GM12878 (cell line): ENCODE measurements around the gene HCLS1. TPM values are rescaled to one million over a fixed set of nuclear protein-coding genes. Genes with fewer than 3 reads are reported as not detected.
A peak's percentile ranks its signal among the peaks of the same experiment; 100 is the strongest.

Experiments used
- ATAC-seq: fragments of 200-7000 bp; cut with Tn5 transposase; 3 replicates; pipeline ENCODE4 v1.9.1; 2020; ENCODE audit warnings: mild to moderate bottlenecking, moderate library complexity
- BruUV-seq: library from RNA; stranded (reverse); fragments of 400-500 nt; replicated peaks from 2 replicates; lab custom pipeline; 2021; lab: Mats Ljungman, UMichigan
- CTCF ChIA-PET: fragments of 300-600 bp; sonication (Branson Sonifier 250); formaldehyde crosslinking; extraction: SDS; loops from one replicate; lab custom pipeline; 2021; ENCODE audit warnings: inconsistent platforms; lab: Yijun Ruan, JAX
- POLR2A ChIA-PET: fragments of 350-600 bp; formaldehyde crosslinking; extraction: SDS; loops from one replicate; lab custom pipeline; 2021; ENCODE audit warnings: inconsistent platforms; lab: Charles Lee
- RAD21 ChIA-PET: fragments of 300-600 bp; sonication (Branson Sonifier 250); formaldehyde crosslinking; loops from one replicate; lab custom pipeline; 2023; ENCODE audit warnings: antibody characterized with exemption; ENCODE audit not compliant: unreplicated experiment; lab: Charles Lee
- SMC1A ChIA-PET: fragments of 300-600 bp; sonication (Branson Sonifier 250); formaldehyde crosslinking; loops from one replicate; lab custom pipeline; 2023; ENCODE audit not compliant: unreplicated experiment, uncharacterized antibody; lab: Charles Lee
- DNase-seq: peaks from one replicate; pipeline ENCODE4 v3.0.0-alpha.2; 2011; ENCODE audit warnings: low read depth, low spot score
- FAIRE-seq: peaks from 3 replicates; lab custom pipeline; 2011; peaks lifted over from hg19 to GRCh38; lab: Jason Lieb, UNC
- H2AFZ ChIP-seq: 2 replicates; pipeline ENCODE4 v1.6.0; 2011; ENCODE audit warnings: low read depth, low read length, control low read depth; ENCODE audit not compliant: control insufficient read depth
- H3K27ac ChIP-seq: 2 replicates; pipeline ENCODE4 v1.5.1; 2011; ENCODE audit warnings: control low read depth; ENCODE audit not compliant: control insufficient read depth, insufficient read depth
- H3K27me3 ChIP-seq, 2 experiments: replicated peaks in 1 of 2; 2 replicates each; pipeline versions ENCODE4 v1.6.0 to v1.6.1; 2011; ENCODE audit warnings: low read length in 1 of 2; ENCODE audit not compliant: control insufficient read depth in 2 of 2, insufficient read depth in 2 of 2
- H3K36me3 ChIP-seq, 2 experiments: 2 replicates each; pipeline ENCODE4 v1.5.1; 2011; ENCODE audit warnings: low read length in 1 of 2; ENCODE audit not compliant: control insufficient read depth in 2 of 2, insufficient read depth in 2 of 2
- H3K4me1 ChIP-seq: 2 replicates; pipeline ENCODE4 v1.6.1; 2011; ENCODE audit warnings: mild to moderate bottlenecking, low read length, moderate library complexity, mixed read lengths; ENCODE audit not compliant: control insufficient read depth, insufficient read depth
- H3K4me2 ChIP-seq: 2 replicates; pipeline ENCODE4 v1.6.0; 2011; ENCODE audit warnings: control low read depth; ENCODE audit not compliant: control insufficient read depth, insufficient read depth
- H3K4me3 ChIP-seq: fragments of 200-600 bp; sonication (generic); 2 replicates; pipeline ENCODE4 v1.5.1; 2016
- H3K79me2 ChIP-seq: 2 replicates; pipeline ENCODE4 v1.6.0; 2011; ENCODE audit warnings: low read length; ENCODE audit not compliant: control insufficient read depth, insufficient read depth
- H3K9ac ChIP-seq: 2 replicates; pipeline ENCODE4 v1.8.0; 2011; ENCODE audit warnings: low read length, control low read depth, mixed read lengths; ENCODE audit not compliant: control insufficient read depth, insufficient read depth
- H3K9me3 ChIP-seq: replicated peaks from 3 replicates; pipeline ENCODE4 v1.5.1; 2011; ENCODE audit warnings: mild to moderate bottlenecking, low read length; ENCODE audit not compliant: control insufficient read depth, insufficient read depth
- H4K20me1 ChIP-seq: 2 replicates; pipeline ENCODE4 v1.6.0; 2011; ENCODE audit not compliant: control insufficient read depth, insufficient read depth
- CBX5 ChIP-seq: sonication (generic); IDR thresholded peaks from 2 replicates; pipeline ENCODE4 v1.6.1; 2016; ENCODE audit warnings: low read depth, moderate library complexity, mild to moderate bottlenecking, inconsistent platforms
- CHD2 ChIP-seq: IDR thresholded peaks from 2 replicates; pipeline ENCODE4 v1.6.1; 2011; ENCODE audit warnings: low read depth, low read length, improper control_type of control experiment, borderline replicate concordance
- E2F8 ChIP-seq: fragments of 450-650 bp; IDR thresholded peaks from 2 replicates; pipeline ENCODE4 v1.6.1; 2018; ENCODE audit warnings: mild to moderate bottlenecking, low read depth, moderate library complexity; ENCODE audit not compliant: partially characterized antibody
- EED ChIP-seq: sonication (generic); IDR thresholded peaks from 2 replicates; pipeline ENCODE4 v1.6.1; 2016; ENCODE audit warnings: antibody characterized with exemption, low read depth
- FOXK2 ChIP-seq: fragments of 450-650 bp; IDR thresholded peaks from 2 replicates; pipeline ENCODE4 v1.6.1; 2017; ENCODE audit warnings: mild to moderate bottlenecking, moderate library complexity
- HCFC1 ChIP-seq: fragments of 150-350 bp; IDR thresholded peaks from 2 replicates; pipeline ENCODE4 v1.6.1; 2014; ENCODE audit warnings: low read length
- HDGF ChIP-seq: fragments of 450-650 bp; IDR thresholded peaks from 2 replicates; pipeline ENCODE4 v1.6.1; 2016; ENCODE audit warnings: antibody characterized with exemption
- IRF4 ChIP-seq: IDR thresholded peaks from 2 replicates; pipeline ENCODE4 v1.6.1; 2011; ENCODE audit warnings: low read depth, low read length
- RAD51 ChIP-seq: fragments of 450-650 bp; IDR thresholded peaks from 2 replicates; pipeline ENCODE4 v1.6.1; 2016; ENCODE audit warnings: moderate library complexity, mild to moderate bottlenecking, inconsistent platforms
- SPI1 ChIP-seq: IDR thresholded peaks from 2 replicates; pipeline ENCODE4 v1.6.1; 2011; ENCODE audit warnings: low read depth, mild to moderate bottlenecking, low read length, moderate library complexity, borderline replicate concordance; ENCODE audit not compliant: insufficient read depth
- WGBS: methylation state at CpG from one replicate; pipeline ENCODE4 v1.1.6; 2016; ENCODE audit warnings: low lambda C conversion rate; ENCODE audit not compliant: insufficient replicate concordance, insufficient coverage; ENCODE audit errors: missing lambda C conversion rate; 5-methylcytosine and 5-hydroxymethylcytosine counted together
- in situ Hi-C: fragments of 300-500 bp; cut with MboI; formaldehyde crosslinking; loops from 9 replicates; pipeline ENCODE4 v1.14.3; 2018; ENCODE audit warnings: mixed read lengths
- intact Hi-C: fragments of 100-400 bp; cut with micrococcal nuclease; formaldehyde crosslinking; loops from one replicate; pipeline ENCODE4 v1.14.2; 2022; ENCODE audit not compliant: unreplicated experiment
- polyA plus RNA-seq, 11 experiments: library from polyadenylated mRNA; depleted of rRNA in 4 of 11; unstranded in 6 of 11; stranded (reverse) in 5 of 11; fragments of >200 nt; fragmentation: Nextera tagmentation in 4 of 11; fragmentation: Illumina TruSeq in 1 of 11; extraction: Ambion mirVana in 4 of 11; extraction: Trizol in 1 of 11; gene quantifications; 1 replicate in 1 of 11; 2 replicates in 10 of 11; pipeline versions ENCODE4 v1.2.1 to v1.2.3, GENCODE V29; 2011 to 2016; ENCODE audit warnings: inconsistent platforms in 2 of 11, missing spikeins in 2 of 11, low read depth in 1 of 11
- total RNA-seq, 4 experiments: library from RNA; depleted of rRNA in 3 of 4; stranded (reverse); fragments of >200 nt in 3 of 4; fragmentation: Illumina TruSeq in 1 of 4; extraction: Trizol in 1 of 4; gene quantifications; 2 replicates each; pipeline versions ENCODE4 v1.2.1 to v1.2.3, GENCODE V29; 2013 to 2021
- TF ChIP-seq, protein P1 (sequence below): fragments of 450-650 bp; IDR thresholded peaks from 2 replicates; pipeline ENCODE4 v1.6.1; 2014; ENCODE audit warnings: mild to moderate bottlenecking

Gene HCLS1
- total and polyA plus RNA-seq, 10 of the 15 experiments (the other 5 are each of a cell fraction or from before 2014, with no cell fraction given) = 51.6 to 344 (median 231) TPM

- H3K4me2 ChIP-seq = no peak within 1 kb of the TSS
- ATAC-seq (peak; percentile 45), FAIRE-seq (no peak), DNase-seq (no peak)
- no peak within 1 kb of the TSS for H3K9ac ChIP-seq
- POLR2A ChIA-PET = interaction anchor here (0.6 kb wide), 1 partner anchor 109 kb away, joined by 3 read pairs; no protein-coding TSS in a partner anchor
- H3K4me1 ChIP-seq = no peaks in the 10 kb centered on the region
- no TSS peak for BruUV-seq
- no peaks in the 10 kb centered on the region for H3K79me2 ChIP-seq
- intact Hi-C loops (no loop called here), in situ Hi-C loops (no loop called here)
- H3K4me3 ChIP-seq = no peak within 1 kb of the TSS
- H3K27me3 ChIP-seq = no peaks in the 10 kb centered on the region
- H4K20me1 ChIP-seq = no peaks in the 10 kb centered on the region
- CTCF ChIA-PET = no interaction called here
- no peak within 1 kb of the TSS for H2AFZ ChIP-seq
- no peak within 1 kb of the TSS for H3K27ac ChIP-seq
- no peaks in the 10 kb centered on the region for H3K9me3 ChIP-seq
- no peaks in the 10 kb centered on the region for H3K36me3 ChIP-seq
- TF ChIP-seq HCFC1 = no peak
- no peak for TF ChIP-seq EED
- TF ChIP-seq, protein P1, sequence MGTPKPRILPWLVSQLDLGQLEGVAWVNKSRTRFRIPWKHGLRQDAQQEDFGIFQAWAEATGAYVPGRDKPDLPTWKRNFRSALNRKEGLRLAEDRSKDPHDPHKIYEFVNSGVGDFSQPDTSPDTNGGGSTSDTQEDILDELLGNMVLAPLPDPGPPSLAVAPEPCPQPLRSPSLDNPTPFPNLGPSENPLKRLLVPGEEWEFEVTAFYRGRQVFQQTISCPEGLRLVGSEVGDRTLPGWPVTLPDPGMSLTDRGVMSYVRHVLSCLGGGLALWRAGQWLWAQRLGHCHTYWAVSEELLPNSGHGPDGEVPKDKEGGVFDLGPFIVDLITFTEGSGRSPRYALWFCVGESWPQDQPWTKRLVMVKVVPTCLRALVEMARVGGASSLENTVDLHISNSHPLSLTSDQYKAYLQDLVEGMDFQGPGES = no peak
- TF ChIP-seq RAD51 = no peak
- no peak for TF ChIP-seq SPI1
- no peak for TF ChIP-seq HDGF
- TF ChIP-seq CBX5 = no peak
- TF ChIP-seq IRF4 = no peak
- TF ChIP-seq E2F8 = no peak
- TF ChIP-seq FOXK2 = no peak
- no peak for TF ChIP-seq CHD2
- RAD21 ChIA-PET = interaction anchor here (0.7 kb wide), 1 partner anchor 45 kb away, joined by 3 read pairs; no protein-coding TSS in a partner anchor
- SMC1A ChIA-PET = no interaction called here
- 39% methylated on average over 11 of the region's 11 CpGs for WGBS
These were observed 67.6 kb downstream of the HCLS1 start, which contains the start of gene FBXO40 for GRCh38 chr3:121592856-121593702. TSS of gene FBXO40 (plus strand) at chr3:121593379. CDS start at chr3:121620576, 27,197 bp downstream.
